GM20000 (cell line): ENCODE measurements around the gene NCOA7.
A peak's percentile ranks its signal among the peaks of the same experiment; 100 is the strongest.

ENCODE experiments used
- DNase-seq: peaks from one replicate; pipeline ENCODE4 v3.0.0; 2012; ENCODE audit warnings: low spot score
- TF ChIP-seq, protein P1 (sequence below): IDR thresholded peaks from 2 replicates; pipeline ENCODE4 v1.5.1; 2012; ENCODE audit warnings: mild to moderate bottlenecking, control low read depth; ENCODE audit errors: extremely low read depth, missing control alignments

NCOA7 gene

DNA sequence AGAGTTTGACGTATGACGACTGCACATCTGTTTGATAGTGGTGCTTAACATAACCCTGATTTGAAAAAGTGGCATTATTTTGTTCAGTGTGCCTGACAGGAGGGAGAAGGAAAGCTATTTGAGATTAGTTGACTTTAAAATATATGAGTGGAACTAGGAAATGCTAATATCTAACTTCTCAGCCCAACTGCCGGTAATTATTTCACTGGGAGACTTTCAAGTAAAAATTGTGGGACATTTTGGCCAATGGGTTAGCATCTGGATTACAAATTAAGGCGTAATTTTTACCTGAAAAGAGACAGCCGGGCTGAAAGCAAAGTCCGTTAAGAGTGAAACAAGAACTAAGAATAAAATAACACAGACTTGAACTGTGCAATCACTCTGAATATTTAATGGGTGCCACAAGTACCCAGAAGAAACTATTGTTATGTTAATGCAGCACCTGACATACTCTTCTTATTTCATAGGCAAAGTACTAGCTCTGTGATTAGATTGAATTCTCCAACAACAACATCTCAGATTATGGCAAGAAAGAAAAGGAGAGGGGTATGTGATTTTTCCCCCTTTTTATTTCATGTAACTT, 39.3 kb upstream of the NCOA7 start:
- TF ChIP-seq, protein P1, sequence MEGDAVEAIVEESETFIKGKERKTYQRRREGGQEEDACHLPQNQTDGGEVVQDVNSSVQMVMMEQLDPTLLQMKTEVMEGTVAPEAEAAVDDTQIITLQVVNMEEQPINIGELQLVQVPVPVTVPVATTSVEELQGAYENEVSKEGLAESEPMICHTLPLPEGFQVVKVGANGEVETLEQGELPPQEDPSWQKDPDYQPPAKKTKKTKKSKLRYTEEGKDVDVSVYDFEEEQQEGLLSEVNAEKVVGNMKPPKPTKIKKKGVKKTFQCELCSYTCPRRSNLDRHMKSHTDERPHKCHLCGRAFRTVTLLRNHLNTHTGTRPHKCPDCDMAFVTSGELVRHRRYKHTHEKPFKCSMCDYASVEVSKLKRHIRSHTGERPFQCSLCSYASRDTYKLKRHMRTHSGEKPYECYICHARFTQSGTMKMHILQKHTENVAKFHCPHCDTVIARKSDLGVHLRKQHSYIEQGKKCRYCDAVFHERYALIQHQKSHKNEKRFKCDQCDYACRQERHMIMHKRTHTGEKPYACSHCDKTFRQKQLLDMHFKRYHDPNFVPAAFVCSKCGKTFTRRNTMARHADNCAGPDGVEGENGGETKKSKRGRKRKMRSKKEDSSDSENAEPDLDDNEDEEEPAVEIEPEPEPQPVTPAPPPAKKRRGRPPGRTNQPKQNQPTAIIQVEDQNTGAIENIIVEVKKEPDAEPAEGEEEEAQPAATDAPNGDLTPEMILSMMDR = no peak
- DNase-seq = no peak

DNA sequence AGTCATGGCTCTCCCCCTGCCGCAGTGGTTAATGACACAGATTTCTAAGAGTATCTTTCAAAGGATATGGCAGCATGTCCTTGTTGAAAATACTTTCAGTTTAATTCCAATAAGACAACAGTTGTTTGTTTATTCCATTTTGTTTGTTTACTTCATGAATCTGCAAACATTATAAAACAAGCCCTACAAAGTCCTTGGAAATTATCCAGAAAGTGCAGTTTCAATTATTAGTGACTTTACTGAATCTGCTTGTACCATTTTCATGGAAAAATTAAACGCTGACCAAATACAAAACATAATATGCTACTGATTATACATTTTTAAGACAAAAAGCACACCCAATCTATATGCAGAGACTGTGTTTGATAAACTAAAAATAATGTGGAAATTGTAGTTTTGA, 38.0 kb upstream of the NCOA7 start:
- TF ChIP-seq, protein P1 = no peak

DNA sequence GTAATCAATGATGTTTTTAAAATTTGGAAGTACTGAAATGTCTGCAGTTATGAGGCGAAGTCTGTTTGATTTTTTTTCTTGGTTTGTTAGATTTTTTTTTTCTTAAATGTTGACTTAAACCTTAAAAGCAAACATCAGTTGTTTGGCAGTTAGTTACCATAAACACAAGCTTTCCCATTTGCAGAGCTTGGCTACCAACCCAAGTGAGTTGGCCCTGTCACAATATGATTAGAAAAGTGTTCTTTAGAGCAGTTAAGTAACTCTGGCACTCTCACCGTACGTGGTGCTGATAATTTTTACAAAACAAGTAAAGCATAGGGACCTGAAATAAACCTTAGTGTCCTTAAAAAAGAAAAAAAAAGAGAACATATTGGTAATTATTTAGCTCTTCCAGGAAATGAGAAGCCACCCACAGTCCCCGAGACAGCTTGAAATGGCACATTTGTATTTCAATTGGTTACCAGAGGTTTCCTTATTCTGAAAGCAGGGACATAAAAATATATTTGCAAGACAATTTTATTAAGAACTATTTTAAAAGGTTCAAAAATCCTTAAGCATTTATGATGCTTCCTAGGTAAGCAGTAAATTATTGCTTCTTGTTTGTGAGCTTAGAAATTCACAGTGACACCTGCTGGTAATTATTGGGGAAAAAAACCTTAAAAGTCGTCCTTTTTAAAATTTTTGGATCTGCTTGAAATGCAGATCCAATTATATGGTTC, 37.4 kb upstream of the NCOA7 start:
- DNase-seq = peak; percentile 47

More for the DNA sequence above, 38.0 kb upstream of the NCOA7 start:
- DNase-seq = no peak

DNA sequence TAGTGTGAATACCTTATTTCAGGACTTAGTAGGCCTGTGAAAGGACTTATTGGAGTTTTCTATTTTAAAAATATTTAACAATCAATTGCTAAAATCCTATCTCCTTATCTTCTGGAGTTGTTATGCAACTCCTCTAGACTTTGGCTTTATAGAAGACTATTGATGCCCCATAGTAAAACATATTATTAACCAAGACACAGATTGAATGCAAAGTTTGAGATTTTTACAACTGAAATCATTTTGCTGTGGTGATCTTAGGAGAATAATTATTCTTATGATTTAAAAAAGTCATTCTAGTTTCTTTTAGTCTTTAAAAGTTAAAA, 36.9 kb upstream of the NCOA7 start:
- TF ChIP-seq, protein P1 = no peak

More for the DNA sequence above, 37.4 kb upstream of the NCOA7 start:
- TF ChIP-seq, protein P1 = peak; percentile 14

DNA sequence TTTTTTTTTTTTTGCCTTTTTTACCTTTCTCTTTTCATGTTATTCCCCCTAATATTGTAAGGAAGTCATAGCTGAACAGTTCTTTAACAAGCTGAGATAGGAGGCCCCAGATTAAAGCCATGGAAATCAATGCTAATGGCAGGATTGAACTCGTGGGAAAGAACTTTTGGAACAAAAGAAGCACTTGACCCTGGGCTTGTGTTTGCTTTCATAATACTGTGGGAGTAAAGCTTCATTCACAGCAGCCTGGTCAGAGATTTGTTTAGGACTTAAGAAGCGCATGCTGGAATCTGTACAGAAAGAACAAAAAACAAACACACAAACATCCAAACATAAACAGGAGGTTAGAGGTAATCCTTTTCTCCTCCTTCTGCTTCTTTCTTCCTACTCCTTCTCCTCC, 36.2 kb upstream of the NCOA7 start:
- DNase-seq = no peak
- TF ChIP-seq, protein P1 = no peak

More for the DNA sequence above, 36.9 kb upstream of the NCOA7 start:
- DNase-seq = no peak

DNA sequence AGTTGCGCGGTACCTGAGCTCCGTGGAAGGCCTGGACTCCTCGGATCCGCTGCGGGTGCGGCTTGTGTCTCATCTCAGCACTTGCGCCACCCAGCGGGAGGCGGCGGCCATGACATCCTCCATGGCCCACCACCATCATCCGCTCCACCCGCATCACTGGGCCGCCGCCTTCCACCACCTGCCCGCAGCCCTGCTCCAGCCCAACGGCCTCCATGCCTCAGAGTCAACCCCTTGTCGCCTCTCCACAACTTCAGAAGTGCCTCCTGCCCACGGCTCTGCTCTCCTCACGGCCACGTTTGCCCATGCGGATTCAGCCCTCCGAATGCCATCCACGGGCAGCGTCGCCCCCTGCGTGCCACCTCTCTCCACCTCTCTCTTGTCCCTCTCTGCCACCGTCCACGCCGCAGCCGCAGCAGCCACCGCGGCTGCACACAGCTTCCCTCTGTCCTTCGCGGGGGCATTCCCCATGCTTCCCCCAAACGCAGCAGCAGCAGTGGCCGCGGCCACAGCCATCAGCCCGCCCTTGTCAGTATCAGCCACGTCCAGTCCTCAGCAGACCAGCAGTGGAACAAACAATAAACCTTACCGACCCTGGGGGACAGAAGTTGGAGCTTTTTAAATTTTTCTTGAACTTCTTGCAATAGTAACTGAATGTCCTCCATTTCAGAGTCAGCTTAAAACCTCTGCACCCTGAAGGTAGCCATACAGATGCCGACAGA, 31.4 kb upstream of the NCOA7 start:
- TF ChIP-seq, protein P1 = no peak

DNA sequence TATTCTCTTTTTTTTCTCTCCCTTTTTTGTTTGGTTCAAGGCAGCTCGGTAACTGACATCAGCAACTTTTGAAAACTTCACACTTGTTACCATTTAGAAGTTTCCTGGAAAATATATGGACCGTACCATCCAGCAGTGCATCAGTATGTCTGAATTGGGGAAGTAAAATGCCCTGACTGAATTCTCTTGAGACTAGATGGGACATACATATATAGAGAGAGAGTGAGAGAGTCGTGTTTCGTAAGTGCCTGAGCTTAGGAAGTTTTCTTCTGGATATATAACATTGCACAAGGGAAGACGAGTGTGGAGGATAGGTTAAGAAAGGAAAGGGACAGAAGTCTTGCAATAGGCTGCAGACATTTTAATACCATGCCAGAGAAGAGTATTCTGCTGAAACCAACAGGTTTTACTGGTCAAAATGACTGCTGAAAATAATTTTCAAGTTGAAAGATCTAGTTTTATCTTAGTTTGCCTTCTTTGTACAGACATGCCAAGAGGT, 30.8 kb upstream of the NCOA7 start:
- DNase-seq = no peak
- TF ChIP-seq, protein P1 = no peak

More for the DNA sequence above, 31.4 kb upstream of the NCOA7 start:
- DNase-seq = no peak
